SH-SY5Y (cell line): ENCODE results near the gene INAFM2.

ENCODE experiments used
- GATA2 ChIP-seq: IDR thresholded peaks from 2 replicates; pipeline ENCODE4 v1.6.1; 2011; ENCODE audit warnings: mild to moderate bottlenecking, low read depth, low read length
- GATA3 ChIP-seq: IDR thresholded peaks from 2 replicates; pipeline ENCODE4 v1.6.1; 2011; ENCODE audit warnings: low read depth, mild to moderate bottlenecking, low read length, moderate library complexity

INAFM2 gene

GRCh38 chr15:40364251-40364650 lies 40.8 kb downstream of the INAFM2 start:
- TF ChIP-seq GATA3, result no peak
- TF ChIP-seq GATA2, result no peak

- no peak for TF ChIP-seq GATA3
- TF ChIP-seq GATA2, result no peak
These were observed 41.5 kb downstream of the INAFM2 start for GRCh38 chr15:40365016-40365415.

DNA sequence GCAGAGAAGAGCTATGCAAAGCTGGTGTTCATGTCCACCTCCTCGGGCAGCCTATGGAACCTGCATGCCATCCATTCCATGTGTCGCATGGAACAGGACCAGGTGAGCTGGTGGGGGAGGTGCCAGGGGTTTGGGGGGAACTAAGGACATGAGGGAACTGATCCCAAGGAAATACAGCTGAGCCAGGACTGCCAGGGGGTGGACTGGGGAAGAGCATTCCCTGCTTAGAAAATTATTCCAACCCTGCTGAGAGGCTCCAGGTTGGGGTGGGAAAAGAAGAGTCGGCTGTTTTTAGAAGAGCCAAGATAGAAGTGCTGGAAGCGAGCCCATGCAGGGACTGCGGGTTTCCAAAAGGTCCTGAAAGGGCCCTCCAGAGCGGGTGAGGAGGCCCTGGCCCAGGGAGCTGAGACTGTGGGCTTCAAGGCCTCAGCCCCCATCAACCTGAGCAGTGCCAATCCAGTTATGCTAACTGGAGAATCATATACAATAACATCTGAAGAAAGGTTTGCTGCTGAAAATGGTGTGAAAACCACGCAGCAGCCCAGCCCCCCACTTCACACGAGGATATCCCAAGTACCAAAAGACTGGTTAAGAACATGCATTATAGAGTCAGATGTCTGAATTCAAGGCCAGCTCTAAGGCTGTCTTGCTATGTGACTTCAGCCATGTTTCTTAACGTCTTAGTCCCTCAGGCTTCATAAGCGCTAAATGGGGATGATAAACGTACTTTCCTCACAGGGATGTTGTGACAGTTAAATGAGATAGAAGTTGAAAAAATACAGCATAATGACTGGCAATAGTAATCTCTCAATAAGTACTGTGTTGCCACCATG lies 42.3 kb downstream of the INAFM2 start:
- TF ChIP-seq GATA3 (no peak), GATA2 (no peak)

DNA sequence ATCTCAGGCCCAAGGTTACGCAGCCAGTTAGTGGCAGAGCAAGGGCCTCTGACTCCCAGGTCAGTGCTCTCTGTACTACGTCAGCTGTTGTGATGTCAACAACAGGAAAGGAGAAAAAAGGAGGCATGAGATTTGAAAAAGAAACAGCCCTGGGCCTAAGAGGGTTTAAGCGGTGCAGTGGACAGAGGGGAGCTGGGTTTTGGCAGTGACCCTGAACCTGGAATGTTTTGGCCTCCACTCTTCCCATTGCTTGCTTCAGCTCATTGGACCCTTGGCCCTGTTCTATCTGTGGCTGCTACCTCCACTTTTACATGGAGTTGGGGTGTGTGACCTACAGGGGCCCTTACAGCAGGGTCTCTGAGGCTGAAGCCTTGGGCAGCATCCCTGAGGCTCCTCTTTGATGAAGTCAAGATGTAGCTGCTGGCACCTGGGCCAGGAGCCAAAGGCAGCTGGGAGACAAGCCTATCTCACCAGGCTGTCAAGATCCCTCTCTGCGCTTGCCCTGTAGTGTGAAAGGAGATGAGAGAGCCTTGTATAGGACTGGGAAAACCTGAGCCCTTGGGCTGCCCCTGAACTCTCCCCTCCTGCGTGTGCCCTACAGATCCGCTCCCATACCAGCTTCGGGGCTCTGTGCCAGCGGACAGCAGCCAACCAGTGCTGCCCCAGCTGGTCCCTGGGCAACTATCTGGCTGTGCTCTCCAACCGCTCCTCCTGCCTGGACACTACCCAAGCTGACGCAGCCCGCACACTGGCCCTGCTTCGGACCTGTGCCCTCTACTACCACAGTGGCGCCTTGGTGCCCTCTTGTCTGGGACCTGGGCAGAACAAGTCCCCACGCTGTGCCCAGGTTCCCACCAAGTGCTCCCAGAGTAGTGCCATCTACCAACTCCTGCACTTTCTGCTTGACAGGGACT lies 43.2 kb downstream of the INAFM2 start:
- no peak for TF ChIP-seq GATA3
- TF ChIP-seq GATA2, result no peak

GRCh38 chr15:40367371-40367685 lies 43.8 kb downstream of the INAFM2 start:
- no peak for TF ChIP-seq GATA3
- TF ChIP-seq GATA2, result no peak

DNA sequence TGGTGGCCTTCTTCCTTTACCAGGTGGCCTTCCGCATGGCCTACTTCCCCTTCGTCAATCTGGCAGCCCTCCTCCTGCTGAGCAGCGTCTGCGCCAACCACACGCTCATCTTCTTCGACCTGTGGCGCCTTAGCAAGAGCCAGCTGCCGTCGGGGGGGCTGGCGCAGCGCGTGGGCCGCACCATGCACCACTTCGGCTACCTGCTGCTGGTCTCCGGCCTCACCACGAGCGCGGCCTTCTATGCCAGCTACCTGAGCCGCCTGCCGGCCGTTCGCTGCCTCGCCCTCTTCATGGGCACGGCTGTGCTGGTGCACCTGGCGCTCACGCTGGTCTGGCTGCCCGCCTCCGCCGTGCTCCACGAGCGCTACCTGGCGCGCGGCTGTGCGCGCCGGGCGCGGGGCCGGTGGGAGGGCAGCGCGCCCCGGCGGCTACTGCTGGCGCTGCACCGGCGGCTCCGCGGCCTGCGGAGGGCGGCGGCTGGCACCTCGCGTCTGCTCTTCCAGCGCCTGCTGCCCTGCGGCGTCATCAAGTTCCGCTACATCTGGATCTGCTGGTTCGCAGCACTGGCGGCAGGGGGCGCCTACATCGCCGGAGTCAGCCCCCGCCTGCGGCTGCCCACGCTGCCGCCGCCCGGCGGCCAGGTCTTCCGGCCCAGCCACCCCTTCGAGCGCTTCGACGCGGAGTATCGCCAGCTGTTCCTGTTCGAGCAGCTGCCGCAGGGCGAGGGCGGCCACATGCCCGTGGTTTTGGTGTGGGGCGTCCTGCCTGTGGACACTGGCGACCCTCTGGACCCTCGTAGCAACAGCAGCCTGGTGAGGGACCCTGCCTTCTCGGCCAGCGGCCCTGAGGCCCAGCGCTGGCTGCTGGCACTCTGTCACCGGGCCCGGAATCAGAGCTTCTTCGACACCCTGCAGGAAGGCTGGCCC lies 44.5 kb downstream of the INAFM2 start:
- no peak for TF ChIP-seq GATA3
- no peak for TF ChIP-seq GATA2

DNA sequence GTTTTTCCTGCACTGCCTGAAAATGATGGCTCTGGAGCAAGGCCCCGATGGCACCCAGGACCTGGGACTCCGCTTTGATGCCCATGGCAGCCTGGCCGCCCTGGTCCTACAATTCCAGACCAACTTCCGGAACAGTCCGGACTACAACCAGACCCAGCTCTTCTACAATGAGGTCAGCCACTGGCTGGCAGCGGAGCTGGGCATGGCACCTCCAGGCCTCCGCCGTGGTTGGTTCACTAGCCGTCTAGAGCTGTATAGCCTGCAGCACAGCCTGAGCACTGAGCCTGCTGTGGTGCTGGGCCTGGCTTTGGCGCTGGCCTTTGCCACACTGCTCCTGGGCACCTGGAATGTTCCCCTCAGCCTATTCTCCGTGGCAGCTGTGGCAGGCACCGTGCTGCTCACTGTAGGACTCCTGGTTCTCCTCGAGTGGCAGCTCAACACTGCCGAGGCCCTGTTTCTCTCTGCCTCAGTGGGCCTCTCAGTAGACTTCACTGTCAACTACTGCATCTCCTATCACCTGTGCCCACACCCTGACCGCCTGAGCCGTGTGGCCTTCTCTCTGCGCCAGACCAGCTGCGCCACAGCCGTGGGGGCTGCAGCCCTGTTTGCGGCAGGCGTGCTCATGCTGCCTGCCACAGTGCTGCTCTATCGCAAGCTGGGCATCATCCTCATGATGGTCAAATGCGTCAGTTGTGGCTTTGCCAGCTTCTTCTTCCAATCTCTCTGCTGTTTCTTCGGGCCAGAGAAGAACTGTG lies 45.4 kb downstream of the INAFM2 start:
- no peak for TF ChIP-seq GATA2
- no peak for TF ChIP-seq GATA3

DNA sequence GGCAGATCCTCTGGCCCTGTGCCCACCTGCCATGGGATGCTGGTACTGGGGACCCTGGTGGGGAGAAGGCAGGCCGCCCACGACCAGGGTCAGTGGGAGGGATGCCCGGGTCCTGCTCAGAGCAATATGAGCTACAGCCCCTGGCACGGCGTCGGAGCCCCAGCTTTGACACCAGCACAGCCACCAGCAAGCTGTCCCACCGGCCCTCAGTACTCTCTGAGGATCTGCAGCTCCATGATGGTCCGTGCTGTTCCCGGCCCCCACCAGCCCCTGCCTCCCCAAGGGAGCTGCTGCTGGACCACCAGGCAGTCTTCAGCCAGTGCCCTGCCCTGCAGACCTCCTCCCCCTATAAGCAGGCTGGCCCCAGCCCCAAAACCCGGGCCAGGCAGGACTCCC lies 46.0 kb downstream of the INAFM2 start:
- TF ChIP-seq GATA3 (no peak), GATA2 (no peak)

DNA sequence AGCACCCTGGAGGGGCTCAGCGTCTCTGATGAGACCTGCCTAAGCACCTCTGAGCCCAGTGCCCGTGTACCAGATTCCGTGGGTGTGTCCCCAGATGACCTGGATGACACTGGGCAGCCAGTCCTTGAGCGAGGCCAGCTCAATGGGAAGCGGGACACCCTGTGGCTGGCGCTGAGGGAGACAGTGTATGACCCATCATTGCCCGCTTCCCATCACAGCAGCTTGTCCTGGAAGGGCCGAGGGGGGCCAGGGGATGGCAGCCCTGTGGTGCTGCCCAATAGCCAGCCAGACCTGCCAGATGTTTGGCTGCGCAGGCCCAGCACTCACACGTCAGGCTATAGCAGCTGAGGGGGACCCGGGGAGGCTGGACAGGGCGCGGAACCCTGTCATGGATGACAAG lies 46.5 kb downstream of the INAFM2 start:
- TF ChIP-seq GATA2 (no peak), GATA3 (no peak)

DNA sequence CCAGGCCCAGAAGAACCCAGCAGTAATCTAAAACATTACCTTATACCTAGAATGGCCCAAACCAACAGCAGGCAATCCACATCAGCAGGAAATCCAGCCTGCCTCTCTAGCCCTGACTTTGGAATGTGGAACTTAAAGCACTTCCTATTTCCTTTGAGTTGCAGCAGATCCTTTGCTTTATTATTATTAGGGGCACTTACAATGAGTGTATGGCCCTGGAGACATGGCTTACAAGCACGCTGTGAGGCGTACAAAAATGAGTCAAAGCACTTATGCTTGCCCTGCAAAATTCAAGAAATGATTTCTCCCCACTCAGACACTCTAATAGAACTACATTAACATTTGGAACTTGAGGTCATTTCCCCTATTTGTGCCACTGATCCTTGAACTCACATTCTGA lies 49.5 kb downstream of the INAFM2 start:
- TF ChIP-seq GATA3 (no peak), GATA2 (no peak)
